ENCODE data around the gene DHRS7C.
"Not testable (repeated sequence)": the region's sequence is repeated elsewhere in the genome, so short reads cannot be mapped to it uniquely, and the experiment has no call there.

The DHRS7C gene

DNA sequence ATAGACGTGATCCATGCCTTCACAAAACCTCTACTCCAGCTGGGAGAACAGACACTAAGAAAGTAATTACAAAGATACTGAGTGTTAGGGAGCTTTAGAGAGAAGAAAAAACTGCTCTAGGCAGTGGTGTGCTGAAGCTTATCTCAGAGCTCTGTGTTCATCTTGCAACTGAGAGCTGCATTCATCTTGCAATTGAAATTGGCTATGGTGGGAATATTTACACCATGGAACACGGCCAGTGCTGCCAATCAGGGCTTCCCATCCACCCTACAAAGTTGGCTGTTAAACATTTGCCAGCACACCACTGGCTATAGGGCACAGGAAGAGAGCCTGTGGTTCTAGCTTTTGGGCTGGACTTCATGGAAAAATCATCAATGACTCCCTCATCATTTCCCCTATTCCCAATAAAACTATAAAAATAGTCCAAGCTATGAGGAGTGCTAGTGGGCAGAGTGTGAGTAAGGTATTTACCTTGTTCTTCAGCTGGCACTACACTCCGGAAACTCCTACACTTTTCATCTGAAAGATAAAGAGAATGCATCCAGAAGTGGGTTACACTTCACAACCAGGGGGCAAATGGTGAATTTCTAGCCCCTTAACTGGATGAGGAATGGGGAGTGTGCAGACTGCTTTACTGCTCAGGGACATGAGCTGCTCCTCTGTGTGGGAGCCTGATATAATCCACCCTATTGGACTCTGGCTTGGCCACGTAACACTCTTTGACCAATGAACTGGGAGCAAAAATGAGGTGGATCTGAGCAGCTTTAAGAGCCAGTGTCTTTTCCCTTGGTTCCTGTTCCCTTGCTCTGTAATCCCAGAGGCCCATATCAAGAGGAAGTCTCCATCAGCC, 18.9 kb upstream of the DHRS7C start:
- DNase-seq (ENCODE audit: low read depth in 2 of 2), result no peak

DNA sequence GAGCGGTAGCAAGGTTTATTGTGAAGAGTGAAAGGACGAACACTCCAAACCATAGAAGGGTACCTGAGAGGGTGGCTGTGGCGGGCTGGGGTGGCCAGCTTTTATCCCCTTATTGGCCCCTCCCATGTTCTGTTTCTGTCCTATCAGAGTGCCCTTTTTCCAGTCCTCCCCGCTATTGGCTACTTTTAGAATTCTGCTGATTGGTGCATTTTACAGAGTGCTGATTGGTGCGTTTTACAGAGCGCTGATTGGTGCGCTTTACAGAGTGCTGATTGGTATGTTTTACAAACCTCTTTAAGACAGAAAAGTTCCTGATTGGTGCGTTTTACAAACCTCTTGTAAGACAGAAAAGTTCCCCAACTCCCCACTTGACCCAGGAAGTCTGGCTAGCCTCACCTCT, 18.0 kb upstream of the DHRS7C start:
- DNase-seq (ENCODE audit: low read depth in 2 of 2), result no peak

DNA sequence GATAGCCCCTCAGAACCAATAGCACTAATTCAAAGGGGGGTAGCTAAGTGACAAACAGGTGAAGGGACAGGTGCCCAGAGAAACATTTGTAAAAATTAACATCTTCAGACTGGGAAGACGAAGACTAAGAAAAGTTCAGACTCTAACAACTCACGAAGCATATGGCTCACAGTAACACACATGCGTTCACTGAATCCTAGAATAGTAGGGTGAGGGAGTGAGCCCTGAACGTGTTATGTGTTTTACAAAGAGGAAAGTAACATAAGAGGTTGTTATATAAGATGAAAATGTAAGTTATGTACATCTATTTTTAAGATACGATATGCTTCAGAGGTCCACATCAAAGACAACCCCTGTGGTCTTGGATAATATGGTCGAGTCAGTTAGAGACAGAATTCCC, 15.3 kb upstream of the DHRS7C start:
- no peak for DNase-seq (ENCODE audit: low read depth in 2 of 2)

DNA sequence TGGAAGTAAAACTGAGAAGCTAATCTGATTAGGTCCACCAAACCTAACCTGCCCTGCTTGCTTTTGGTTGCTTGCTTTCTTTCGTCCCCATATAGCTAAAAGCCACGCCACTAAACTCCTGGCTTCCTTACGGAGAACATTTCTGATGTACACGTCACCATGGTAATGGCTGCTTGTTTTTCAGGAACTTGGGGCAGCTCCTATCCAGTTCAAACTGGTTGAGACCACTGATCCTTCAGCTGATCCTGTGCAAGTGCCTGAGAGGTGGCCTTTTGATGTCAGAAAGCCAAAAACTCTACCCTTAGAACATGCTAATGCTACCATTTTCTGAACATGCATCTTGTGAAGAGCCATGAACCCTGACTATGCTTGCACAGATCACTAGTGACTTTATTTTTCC, 14.4 kb upstream of the DHRS7C start:
- DNase-seq (ENCODE audit: low read depth in 2 of 2), result no peak

DNA sequence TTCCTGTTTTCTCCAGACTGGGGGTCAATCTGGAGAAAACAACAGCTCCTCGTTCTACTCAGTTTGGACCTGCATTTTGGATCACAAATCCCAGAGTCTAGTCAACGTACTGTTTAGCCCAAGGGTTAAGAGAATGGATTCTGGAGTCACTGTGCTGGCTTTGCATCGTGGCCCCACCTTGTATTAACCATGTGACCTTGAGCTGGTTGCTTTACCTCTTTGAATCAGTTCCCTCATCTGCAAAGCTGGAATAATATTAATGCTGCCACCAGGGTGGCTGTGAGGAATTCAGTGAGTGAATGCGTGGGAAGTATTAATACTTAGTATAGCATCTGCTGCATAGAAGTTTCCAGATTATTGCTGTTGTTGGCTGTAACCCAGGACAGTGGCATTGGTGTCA, 11.3 kb upstream of the DHRS7C start:
- no peak for DNase-seq (ENCODE audit: low read depth in 2 of 2)

DNA sequence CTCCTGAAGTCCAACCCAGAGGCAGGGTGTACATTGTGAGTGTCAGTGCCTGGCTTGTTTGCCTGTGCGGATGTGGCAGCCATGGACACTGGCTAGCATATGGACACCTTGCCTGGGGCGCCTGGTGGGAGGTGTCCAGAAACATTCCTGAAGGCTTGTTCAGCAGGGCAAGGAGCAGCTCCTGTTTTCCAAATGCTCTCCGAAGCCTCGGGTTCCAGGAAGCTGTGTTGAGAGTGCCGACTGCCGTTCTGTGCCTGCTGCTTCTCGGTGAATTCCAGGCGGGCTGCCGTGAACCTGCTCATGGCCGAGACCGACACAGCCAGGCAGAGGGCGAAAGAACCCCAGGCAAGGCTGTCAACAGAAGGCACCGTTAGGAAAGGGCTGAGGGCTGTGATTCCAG, 10.9 kb upstream of the DHRS7C start:
- DNase-seq (ENCODE audit: low read depth in 2 of 2), result no peak

DNA sequence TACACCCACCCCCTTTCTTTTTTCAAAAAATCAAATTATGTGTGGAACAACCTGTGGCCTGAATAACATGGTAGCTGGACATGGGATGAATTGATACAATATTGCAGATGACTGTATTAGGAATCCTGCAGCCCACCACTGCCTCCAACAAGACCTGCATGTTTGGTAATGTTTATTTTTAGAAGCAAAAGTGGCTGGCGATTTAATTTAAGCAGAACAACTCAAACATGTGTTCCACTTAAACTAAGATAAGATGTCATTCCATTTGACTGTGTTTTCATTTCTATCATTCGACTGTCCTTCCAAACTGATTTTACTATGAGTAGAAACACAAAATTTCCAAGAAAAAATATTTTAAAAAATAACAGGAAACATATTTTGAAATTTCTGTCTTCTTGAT, 10.1 kb upstream of the DHRS7C start:
- DNase-seq (ENCODE audit: low read depth in 2 of 2), result no peak

DNA sequence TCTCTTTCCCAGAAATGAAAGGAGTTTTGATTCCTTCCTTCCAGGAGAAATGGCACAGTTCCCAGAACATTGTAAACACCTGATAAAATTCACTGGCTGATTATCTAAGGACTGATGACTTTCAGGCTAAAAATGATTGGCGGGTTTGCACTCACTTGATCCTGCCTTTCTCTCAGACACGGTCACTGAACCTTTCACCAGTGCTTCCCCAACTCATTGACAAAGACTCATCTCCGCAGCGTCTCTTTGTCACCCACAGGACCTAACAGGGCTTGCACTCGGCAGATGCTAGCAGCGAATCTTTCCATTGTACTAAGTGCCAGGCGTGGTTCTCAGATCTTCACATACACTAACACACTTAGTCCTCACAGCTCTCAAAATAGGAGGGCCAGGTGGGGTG, 7.3 kb upstream of the DHRS7C start:
- DNase-seq (ENCODE audit: low read depth in 2 of 2), result no peak

DNA sequence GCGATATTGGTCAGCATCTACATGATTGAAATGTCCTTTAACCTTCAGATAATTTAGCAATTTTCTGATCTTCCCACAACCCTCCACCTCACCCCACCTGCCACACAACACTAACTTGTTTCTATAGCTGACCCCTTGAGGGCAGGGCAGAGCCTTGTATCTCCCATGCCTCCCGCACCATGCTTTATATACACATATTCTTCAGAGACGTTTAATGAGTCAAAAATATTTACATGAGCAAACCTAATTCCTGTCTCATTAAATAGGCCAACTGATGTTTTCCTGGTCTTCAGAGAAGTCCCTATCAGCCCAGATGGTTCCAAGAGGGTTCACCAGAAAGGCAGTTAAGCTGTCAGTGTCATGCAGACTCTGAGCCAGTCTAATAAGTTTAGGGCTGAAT, 6.6 kb upstream of the DHRS7C start:
- DNase-seq (ENCODE audit: low read depth in 2 of 2), result no peak

DNA sequence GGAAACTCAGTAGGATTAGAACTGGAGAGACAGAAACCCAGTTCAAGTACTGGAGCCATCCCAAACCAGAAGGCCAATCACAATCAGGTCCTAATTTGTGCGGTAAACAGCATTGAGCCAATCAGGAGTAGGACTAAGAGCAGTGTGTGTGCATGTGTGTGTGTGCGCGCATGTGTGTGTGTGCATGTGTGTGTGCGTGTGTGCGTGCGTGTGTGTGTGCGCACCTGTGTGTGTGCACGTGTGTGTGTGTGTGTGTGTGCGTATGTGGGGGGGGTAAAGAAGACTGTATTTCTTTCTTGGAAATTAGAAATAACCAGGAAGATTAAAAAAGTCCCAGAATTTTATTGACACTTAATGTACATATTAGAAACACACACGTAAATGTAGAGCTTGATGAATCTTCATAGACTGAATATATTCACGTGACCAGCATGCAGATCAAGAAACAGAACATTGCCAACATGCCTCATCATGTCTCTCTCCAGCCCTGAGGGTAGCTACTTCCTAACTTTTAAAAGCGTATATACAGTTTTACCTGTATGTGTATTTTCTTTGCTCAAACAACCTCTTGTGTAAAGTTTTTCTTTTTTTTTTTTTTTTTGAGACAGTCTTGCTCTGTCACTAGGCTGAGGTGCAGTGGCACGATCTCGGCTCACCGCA, 919 bp upstream of the DHRS7C start:
- no peak for DNase-seq (ENCODE audit: low read depth in 2 of 2)

DNA sequence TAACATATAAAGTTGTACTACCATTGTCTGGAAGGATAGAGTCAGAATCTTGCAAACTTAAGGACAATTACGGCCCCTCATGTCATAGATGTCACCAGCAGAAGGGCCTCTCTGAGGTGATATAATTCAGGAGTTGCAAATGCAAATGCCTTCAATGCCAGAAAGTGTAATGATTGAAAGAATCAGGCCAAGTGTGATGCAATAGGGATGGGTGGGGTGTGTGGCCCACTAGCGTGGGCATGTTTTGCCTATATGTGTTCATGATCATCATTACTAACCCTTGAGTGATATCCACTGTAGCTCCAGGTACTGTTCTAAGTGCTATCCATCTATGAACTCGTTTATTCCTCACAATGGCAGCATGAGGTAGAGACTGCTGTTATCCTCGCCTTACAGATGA, 1.1 kb downstream of the DHRS7C start:
- no peak for DNase-seq (ENCODE audit: low read depth in 2 of 2)

DNA sequence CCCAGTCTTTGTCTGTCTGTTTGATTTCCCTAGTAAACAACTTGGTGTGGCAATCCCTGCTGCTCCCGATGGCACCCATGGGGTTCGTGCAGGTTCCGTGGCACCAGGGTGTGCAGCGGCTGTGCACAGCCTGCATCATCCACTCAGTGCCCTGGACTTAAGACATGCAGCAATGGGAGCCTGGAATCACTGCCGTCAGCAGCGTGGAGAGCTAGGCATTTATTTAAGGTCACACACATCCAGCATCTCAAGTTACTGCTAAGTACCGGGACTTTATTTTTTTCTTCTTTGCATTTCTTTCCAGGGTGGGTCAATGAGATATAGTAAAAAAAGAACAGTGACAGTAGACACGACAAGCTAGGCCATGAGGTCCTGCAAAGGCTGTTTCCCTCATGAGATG, 2.8 kb downstream of the DHRS7C start:
- DNase-seq (ENCODE audit: low read depth in 2 of 2), result no peak

DNA sequence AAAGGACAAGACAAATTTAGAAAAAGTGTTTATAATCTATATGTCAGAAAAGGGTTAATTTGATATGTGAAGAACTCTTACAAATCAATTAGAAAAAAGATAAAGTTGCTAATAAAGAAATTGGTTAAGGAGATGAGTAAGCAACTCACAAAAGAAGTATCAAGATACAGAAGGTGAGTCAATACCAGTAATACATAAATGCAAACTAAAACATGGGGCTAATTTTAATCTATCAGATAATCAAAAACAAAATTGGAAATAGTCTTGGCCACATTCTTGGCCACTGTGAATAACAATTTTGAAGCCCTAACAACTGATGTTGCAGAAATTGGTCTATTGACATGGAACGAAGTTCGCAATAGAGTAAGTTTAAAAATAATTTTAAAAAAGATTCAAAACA, 6.8 kb downstream of the DHRS7C start:
- DNase-seq (ENCODE audit: low read depth in 2 of 2), result no peak

DNA sequence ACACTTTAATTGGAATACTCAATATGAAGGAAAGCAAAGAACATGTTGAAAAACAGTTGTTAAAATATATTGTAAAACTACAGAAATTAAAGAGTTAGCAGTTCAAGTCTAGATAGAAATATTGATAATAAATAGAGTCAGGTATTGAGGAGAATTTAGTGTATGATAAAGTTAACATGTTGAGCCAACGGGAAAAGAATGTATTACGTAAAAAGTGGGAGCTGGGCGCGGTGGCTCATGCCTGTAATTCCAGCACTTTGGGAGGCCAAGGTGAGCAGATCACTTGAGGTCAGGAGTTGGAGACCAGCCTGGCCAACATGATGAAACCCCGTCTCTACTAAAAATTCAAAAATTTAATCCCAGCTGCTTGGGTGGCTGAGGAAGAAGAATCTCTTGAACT, 7.9 kb downstream of the DHRS7C start:
- DNase-seq (ENCODE audit: low read depth in 2 of 2), result not testable (repeated sequence)

DNA sequence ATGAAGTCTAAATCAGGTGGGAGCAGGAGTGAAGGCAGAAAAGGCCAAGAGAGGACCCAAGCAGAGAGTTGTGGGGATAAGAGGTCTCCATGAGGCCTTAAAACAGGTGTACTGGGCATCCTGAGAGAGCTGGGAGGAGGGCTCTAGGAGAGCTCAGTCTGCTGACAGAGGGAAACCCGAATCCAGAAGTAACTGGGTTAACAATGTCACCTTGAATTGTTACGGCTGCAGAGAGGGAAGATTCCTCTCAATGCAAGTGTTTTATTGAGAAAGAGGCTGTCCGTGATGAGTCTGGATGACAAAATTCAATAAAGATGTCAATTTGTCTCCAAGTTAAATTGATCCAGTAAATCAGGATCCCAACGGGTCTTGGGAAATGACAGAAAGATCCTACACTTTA, 8.3 kb downstream of the DHRS7C start:
- no peak for DNase-seq (ENCODE audit: low read depth in 2 of 2)

DNA sequence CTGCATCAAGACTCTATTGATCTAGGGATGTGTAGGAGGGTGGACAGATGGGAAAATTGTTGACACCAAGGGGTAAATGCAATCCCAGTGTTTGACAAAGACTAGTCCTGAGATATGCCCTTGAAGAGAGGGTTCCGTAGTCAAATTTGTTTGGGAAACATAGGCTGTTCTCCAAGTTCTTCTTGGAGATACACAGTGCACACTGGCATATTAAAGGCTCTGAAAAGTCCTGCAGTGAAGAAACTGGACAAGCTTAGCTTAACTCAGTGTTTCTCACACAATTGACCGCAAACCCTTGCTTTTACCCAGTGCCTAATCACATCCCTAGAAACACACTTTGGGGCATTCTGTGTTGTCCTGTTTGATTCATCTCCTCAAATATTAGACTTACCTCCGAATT, 10.8 kb downstream of the DHRS7C start:
- no peak for DNase-seq (ENCODE audit: low read depth in 2 of 2)

DNA sequence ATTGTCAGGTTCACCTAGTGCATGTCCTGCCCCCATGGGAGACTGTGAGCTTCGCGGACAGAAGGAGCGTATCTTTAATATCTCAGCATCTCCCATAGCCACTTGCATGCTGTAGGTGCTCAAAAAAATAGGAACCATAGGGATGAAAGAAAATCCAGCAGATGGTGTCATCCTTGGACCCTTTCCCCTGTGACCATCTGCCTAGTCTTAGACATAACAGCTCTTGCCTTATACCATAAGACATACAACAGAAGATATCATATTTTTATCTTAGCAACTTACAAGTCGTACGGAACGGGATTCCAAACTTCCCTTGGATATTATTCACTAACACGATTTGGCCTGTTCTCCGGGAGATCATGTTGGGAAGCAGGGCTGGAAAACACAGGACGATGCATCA, 14.5 kb downstream of the DHRS7C start:
- DNase-seq (ENCODE audit: low read depth in 2 of 2), result no peak

DNA sequence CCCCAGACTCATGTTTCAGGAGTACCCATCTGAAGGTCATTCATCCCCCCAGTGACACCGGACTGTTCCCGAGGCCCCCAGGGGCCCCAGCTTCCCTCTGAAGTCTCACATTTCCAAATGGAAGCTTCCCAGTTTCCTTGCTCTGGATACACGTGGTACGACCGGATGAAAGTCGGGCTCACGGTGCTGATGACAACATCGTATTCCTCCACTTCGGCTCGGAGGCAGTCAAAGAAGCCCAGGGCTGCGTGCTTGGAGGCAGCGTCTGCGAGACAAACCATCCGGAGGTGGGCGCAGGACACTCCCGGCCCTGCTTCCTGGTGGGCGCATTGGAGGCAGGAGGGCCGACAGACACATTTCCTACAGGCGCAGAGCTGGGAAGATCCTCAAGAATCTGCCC, 18.7 kb downstream of the DHRS7C start:
- no peak for DNase-seq (ENCODE audit: low read depth in 2 of 2)

DNA sequence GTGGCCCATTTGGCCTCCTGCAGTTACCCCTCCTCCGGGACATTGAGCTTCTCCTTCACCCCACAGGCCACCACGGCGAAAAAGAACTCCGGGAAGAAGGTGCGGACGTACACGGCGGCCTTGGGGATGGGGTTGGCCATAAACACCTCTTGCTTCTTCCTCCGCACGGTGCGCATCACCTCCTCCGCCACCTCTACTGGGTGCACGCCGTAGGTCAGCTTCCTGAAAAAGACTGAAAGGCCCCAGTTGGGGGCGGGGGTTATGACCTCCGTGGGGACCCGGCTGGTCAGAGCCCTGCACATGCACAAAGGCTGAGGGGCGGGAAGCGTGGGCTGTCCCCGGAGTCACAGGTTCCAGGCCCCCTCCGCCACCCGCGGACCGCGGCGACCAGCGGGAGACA, 19.9 kb downstream of the DHRS7C start:
- DNase-seq (ENCODE audit: low read depth in 2 of 2), result no peak

DNA sequence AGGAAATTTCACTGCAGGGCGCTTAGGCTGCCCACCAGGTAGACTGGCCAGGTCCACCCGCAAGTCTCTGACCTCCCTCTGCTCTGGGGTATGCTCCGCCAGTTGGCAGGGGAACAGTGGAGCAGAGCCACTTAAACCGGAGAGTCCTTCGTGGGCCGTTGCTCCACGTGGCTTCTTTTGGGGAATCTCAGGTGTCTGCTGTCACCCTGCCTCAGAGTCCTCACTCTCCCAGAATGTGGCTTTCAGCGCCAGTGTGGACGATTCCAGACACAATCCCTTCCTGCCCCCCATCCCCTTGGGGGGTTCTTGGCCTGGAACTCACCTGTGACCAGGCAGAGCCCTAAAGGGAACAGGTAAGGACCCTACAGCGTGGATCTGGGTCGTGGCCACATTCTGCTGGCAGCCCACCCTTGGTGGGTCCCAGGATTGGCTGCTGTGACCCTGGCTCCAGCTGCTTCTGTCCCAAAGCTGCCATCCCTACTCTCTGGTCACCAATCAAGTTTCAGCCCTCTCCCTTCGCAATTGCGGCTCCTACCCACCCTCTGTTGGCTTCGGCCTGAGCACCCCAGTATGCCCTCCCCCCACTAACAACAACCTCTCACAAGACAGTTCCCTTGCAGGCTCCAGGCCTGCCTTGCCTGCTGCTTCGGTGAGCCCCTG, 22.2 kb downstream of the DHRS7C start:
- no peak for DNase-seq (ENCODE audit: low read depth in 2 of 2)

DNA sequence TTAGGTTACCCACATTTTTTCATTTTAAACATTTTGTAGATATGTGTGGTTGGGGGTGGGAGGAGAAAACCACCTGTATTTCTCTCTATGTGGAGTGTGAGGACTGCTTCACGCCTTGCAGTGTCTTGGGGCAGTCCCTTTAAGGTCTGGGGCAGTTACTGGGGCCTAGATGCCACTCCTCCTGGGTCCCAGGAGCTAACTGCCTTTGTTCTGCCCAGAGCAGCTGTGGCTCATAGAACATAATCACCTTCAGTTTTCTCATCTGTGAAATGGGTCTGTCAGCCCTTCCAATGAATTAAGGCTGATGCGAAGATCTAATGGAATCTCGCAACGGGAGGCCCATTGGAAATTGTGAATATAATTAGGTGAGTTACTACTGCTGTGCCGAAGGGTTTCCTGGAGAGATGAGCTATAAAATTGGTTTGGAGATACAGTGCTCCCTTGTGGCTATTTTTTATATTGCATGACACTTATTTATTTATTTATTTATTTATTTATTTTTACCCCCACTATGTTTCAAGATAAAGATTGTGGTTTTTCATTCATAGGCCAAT, 22.9 kb downstream of the DHRS7C start:
- DNase-seq (ENCODE audit: low read depth in 2 of 2), result no peak

DNA sequence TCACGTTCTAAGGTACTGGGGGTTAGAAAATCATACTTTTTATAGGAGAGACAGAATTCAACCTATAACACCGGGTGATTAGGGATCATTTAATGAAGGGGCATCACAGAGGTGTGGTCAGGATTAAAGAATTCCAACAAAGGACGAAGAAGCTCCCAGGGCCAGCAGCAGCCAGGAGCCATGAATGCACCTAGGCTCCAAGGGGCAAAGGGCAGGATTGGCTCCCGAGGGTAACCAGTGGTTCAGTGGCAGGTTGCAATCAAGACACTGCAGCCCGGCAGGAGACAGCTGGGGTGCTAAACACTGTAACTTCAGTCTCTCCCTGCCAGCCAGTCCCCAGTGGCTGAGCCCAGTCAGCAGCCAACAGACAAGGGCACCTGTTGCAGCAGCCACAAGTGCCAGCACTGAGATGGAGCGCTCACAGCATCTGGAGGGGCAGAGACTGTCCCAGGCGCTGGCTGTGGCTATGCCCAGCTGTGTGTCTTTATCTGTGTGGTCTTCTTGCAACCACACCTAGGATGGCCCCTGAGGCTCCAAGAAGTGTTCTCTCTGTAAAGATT, 23.9 kb downstream of the DHRS7C start:
- DNase-seq (ENCODE audit: low read depth in 2 of 2), result no peak
